GM12878 (cell line): Measurements from ENCODE around the gene SDK2. TPM values are rescaled to one million over a fixed set of nuclear protein-coding genes. Genes with fewer than 3 reads are reported as not detected.

Source experiments
- ATAC-seq: fragments of 200-7000 bp; cut with Tn5 transposase; 3 replicates; pipeline ENCODE4 v1.9.1; 2020; ENCODE audit warnings: mild to moderate bottlenecking, moderate library complexity
- BruUV-seq: library from RNA; stranded (reverse); fragments of 400-500 nt; replicated peaks from 2 replicates; lab custom pipeline; 2021; lab: Mats Ljungman, UMichigan
- CTCF ChIA-PET: fragments of 300-600 bp; sonication (Branson Sonifier 250); formaldehyde crosslinking; extraction: SDS; loops from one replicate; lab custom pipeline; 2021; ENCODE audit warnings: inconsistent platforms; lab: Yijun Ruan, JAX
- POLR2A ChIA-PET: fragments of 350-600 bp; formaldehyde crosslinking; extraction: SDS; loops from one replicate; lab custom pipeline; 2021; ENCODE audit warnings: inconsistent platforms; lab: Charles Lee
- RAD21 ChIA-PET: fragments of 300-600 bp; sonication (Branson Sonifier 250); formaldehyde crosslinking; loops from one replicate; lab custom pipeline; 2023; ENCODE audit warnings: antibody characterized with exemption; ENCODE audit not compliant: unreplicated experiment; lab: Charles Lee
- SMC1A ChIA-PET: fragments of 300-600 bp; sonication (Branson Sonifier 250); formaldehyde crosslinking; loops from one replicate; lab custom pipeline; 2023; ENCODE audit not compliant: unreplicated experiment, uncharacterized antibody; lab: Charles Lee
- DNase-seq: peaks from one replicate; pipeline ENCODE4 v3.0.0-alpha.2; 2011; ENCODE audit warnings: low read depth, low spot score
- FAIRE-seq: peaks from 3 replicates; lab custom pipeline; 2011; peaks lifted over from hg19 to GRCh38; lab: Jason Lieb, UNC
- H2AFZ ChIP-seq: 2 replicates; pipeline ENCODE4 v1.6.0; 2011; ENCODE audit warnings: low read depth, low read length, control low read depth; ENCODE audit not compliant: control insufficient read depth
- H3K27ac ChIP-seq: 2 replicates; pipeline ENCODE4 v1.5.1; 2011; ENCODE audit warnings: control low read depth; ENCODE audit not compliant: control insufficient read depth, insufficient read depth
- H3K27me3 ChIP-seq, 2 experiments: replicated peaks in 1 of 2; 2 replicates each; pipeline versions ENCODE4 v1.6.0 to v1.6.1; 2011; ENCODE audit warnings: low read length in 1 of 2; ENCODE audit not compliant: control insufficient read depth in 2 of 2, insufficient read depth in 2 of 2
- H3K36me3 ChIP-seq, 2 experiments: 2 replicates each; pipeline ENCODE4 v1.5.1; 2011; ENCODE audit warnings: low read length in 1 of 2; ENCODE audit not compliant: control insufficient read depth in 2 of 2, insufficient read depth in 2 of 2
- H3K4me1 ChIP-seq: 2 replicates; pipeline ENCODE4 v1.6.1; 2011; ENCODE audit warnings: mild to moderate bottlenecking, low read length, moderate library complexity, mixed read lengths; ENCODE audit not compliant: control insufficient read depth, insufficient read depth
- H3K4me2 ChIP-seq: 2 replicates; pipeline ENCODE4 v1.6.0; 2011; ENCODE audit warnings: control low read depth; ENCODE audit not compliant: control insufficient read depth, insufficient read depth
- H3K4me3 ChIP-seq: fragments of 200-600 bp; sonication (generic); 2 replicates; pipeline ENCODE4 v1.5.1; 2016
- H3K79me2 ChIP-seq: 2 replicates; pipeline ENCODE4 v1.6.0; 2011; ENCODE audit warnings: low read length; ENCODE audit not compliant: control insufficient read depth, insufficient read depth
- H3K9ac ChIP-seq: 2 replicates; pipeline ENCODE4 v1.8.0; 2011; ENCODE audit warnings: low read length, control low read depth, mixed read lengths; ENCODE audit not compliant: control insufficient read depth, insufficient read depth
- H3K9me3 ChIP-seq: replicated peaks from 3 replicates; pipeline ENCODE4 v1.5.1; 2011; ENCODE audit warnings: mild to moderate bottlenecking, low read length; ENCODE audit not compliant: control insufficient read depth, insufficient read depth
- H4K20me1 ChIP-seq: 2 replicates; pipeline ENCODE4 v1.6.0; 2011; ENCODE audit not compliant: control insufficient read depth, insufficient read depth
- REST ChIP-seq: IDR thresholded peaks from 2 replicates; pipeline ENCODE4 v1.6.1; 2012; ENCODE audit warnings: mild to moderate bottlenecking, low read depth, low read length
- YBX1 ChIP-seq: fragments of 450-650 bp; IDR thresholded peaks from 2 replicates; pipeline ENCODE4 v1.6.1; 2016; ENCODE audit warnings: antibody characterized with exemption
- WGBS: methylation state at CpG from one replicate; pipeline ENCODE4 v1.1.6; 2016; ENCODE audit warnings: low lambda C conversion rate; ENCODE audit not compliant: insufficient replicate concordance, insufficient coverage; ENCODE audit errors: missing lambda C conversion rate; 5-methylcytosine and 5-hydroxymethylcytosine counted together
- in situ Hi-C: fragments of 300-500 bp; cut with MboI; formaldehyde crosslinking; loops from 9 replicates; pipeline ENCODE4 v1.14.3; 2018; ENCODE audit warnings: mixed read lengths
- intact Hi-C: fragments of 100-400 bp; cut with micrococcal nuclease; formaldehyde crosslinking; loops from one replicate; pipeline ENCODE4 v1.14.2; 2022; ENCODE audit not compliant: unreplicated experiment
- polyA plus RNA-seq, 11 experiments: library from polyadenylated mRNA; depleted of rRNA in 4 of 11; unstranded in 6 of 11; stranded (reverse) in 5 of 11; fragments of >200 nt; fragmentation: Nextera tagmentation in 4 of 11; fragmentation: Illumina TruSeq in 1 of 11; extraction: Ambion mirVana in 4 of 11; extraction: Trizol in 1 of 11; gene quantifications; 1 replicate in 1 of 11; 2 replicates in 10 of 11; pipeline versions ENCODE4 v1.2.1 to v1.2.3, GENCODE V29; 2011 to 2016; ENCODE audit warnings: inconsistent platforms in 2 of 11, missing spikeins in 2 of 11, low read depth in 1 of 11
- total RNA-seq, 4 experiments: library from RNA; depleted of rRNA in 3 of 4; stranded (reverse); fragments of >200 nt in 3 of 4; fragmentation: Illumina TruSeq in 1 of 4; extraction: Trizol in 1 of 4; gene quantifications; 2 replicates each; pipeline versions ENCODE4 v1.2.1 to v1.2.3, GENCODE V29; 2013 to 2021

The SDK2 gene
- total and polyA plus RNA-seq, 10 of the 15 experiments (the other 5 are each of a cell fraction or from before 2014, with no cell fraction given): 0.03 to 0.08 (median 0.03) TPM; not detected in 7

- Histone ChIP-seq H3K4me3 (no peak overlapping the region), H3K36me3 (no peaks in the 10 kb centered on the region), H3K79me2 (no peaks in the 10 kb centered on the region), H3K27ac (no peak overlapping the region), H3K4me2 (no peak overlapping the region), H3K9me3 (no peaks in the 10 kb centered on the region), H3K27me3 (no peaks in the 10 kb centered on the region; a peak in 1 of 4 replicates), H3K4me1 (no peaks in the 10 kb centered on the region), H4K20me1 (no peaks in the 10 kb centered on the region), H3K9ac (no peak overlapping the region), H2AFZ (no peak overlapping the region)
- ChIA-PET POLR2A (no interaction called here), RAD21 (no interaction called here), CTCF (no interaction called here), SMC1A (no interaction called here)
- DNase-seq: no peak
- in situ Hi-C loops: loop anchor here (10.0 kb wide), 1 partner anchor 742 kb away; no protein-coding TSS in a partner anchor
- FAIRE-seq: no peak
- no peak for TF ChIP-seq REST
- TF ChIP-seq YBX1: no peak
- no TSS peak for BruUV-seq
- no peak for ATAC-seq
- intact Hi-C loops: no loop called here
- WGBS: 17% methylated on average over 9 of the region's 9 CpGs
These were observed 211.5 kb downstream of the SDK2 start for GRCh38 chr17:73432624-73433190.
